Right lobe of liver (tissue), 6 donors: Measurements from ENCODE around the gene TRAF3. TPM values are rescaled to one million over a fixed set of nuclear protein-coding genes. Genes with fewer than 3 reads are reported as not detected.
"Not testable (repeated sequence)": the region's sequence is repeated elsewhere in the genome, so short reads cannot be mapped to it uniquely, and the experiment has no call there.

Experiments
- ATAC-seq, 4 donors: fragments of 200-7000 bp; cut with Tn5 transposase; one replicate each; pipeline ENCODE4 v1.9.1; 2020; ENCODE audit warnings: mild to moderate bottlenecking in 4 of 4, moderate library complexity in 4 of 4
- DNase-seq, 3 donors: peaks; one replicate each; pipeline ENCODE4 v3.0.0-alpha.2; 2020
- H3K27ac ChIP-seq, 3 donors: fragments of 200-600 bp; one replicate each; pipeline ENCODE4 v1.8.0; 2022
- H3K27me3 ChIP-seq, 2 donors: fragments of 200-600 bp; one replicate each; pipeline ENCODE4 v1.8.0; 2022
- H3K36me3 ChIP-seq, 4 donors: fragments of 200-600 bp; sonication (generic) in 1 of 4; one replicate each; pipeline versions ENCODE4 v1.5.1 to v1.8.0; 2017 to 2022; ENCODE audit warnings: control low read depth in 1 of 4
- H3K4me1 ChIP-seq, 4 donors: fragments of 200-600 bp; sonication (generic) in 1 of 4; one replicate each; pipeline versions ENCODE4 v1.5.1 to v1.8.0; 2017 to 2022; ENCODE audit warnings: control low read depth in 1 of 4
- H3K4me3 ChIP-seq, 3 donors: fragments of 200-600 bp; one replicate each; pipeline ENCODE4 v1.8.0; 2022
- H3K9me3 ChIP-seq, 4 donors: fragments of 200-600 bp; sonication (generic) in 1 of 4; one replicate each; pipeline versions ENCODE4 v1.5.1 to v1.8.0; 2017 to 2022; ENCODE audit warnings: control low read depth in 1 of 4
- POLR2A ChIP-seq: fragments of 450-650 bp; IDR thresholded peaks from one replicate; pipeline ENCODE4 v1.6.1; 2017; ENCODE audit warnings: antibody characterized with exemption, mild to moderate bottlenecking
- WGBS: methylation state at CpG from one replicate; pipeline ENCODE4 v1.1.6; 2018; ENCODE audit warnings: low coverage, low lambda C conversion rate; ENCODE audit not compliant: insufficient coverage; ENCODE audit errors: missing lambda C conversion rate; 5-methylcytosine and 5-hydroxymethylcytosine counted together
- intact Hi-C, 2 donors: fragments of 100-400 bp; cut with DNase I; formaldehyde crosslinking; loops; one replicate each; pipeline versions ENCODE4 v1.11.2 to v1.14.1; 2022
- total RNA-seq, 6 experiments: library from RNA; depleted of rRNA in 2 of 6; stranded (reverse); fragments of >200 nt in 2 of 6; fragmentation: NEBNext Ultra II Directional in 3 of 6; extraction: Animal tissue kit (Norgen Biotek cat#: 25700) in 3 of 6; gene quantifications; one replicate each; pipeline versions ENCODE4 v1.1.0 to v1.2.4, GENCODE V29; 2016 to 2023
- TF ChIP-seq, protein P1 (sequence below), 4 donors: fragments of 200-600 bp in 3 of 4; fragments of 450-650 bp in 1 of 4; IDR thresholded peaks; one replicate each; pipeline versions ENCODE4 v1.5.1 to v1.8.0; 2016 to 2022; ENCODE audit warnings: antibody characterized with exemption in 4 of 4, mild to moderate bottlenecking in 2 of 4
- donor health status: DM: no; HTN: yes; CAD: no.
- donor health status: DM: no; HTN: no; CAD: no.
- donor health status: DM: no; HTN: no; CAD: no.
- donor health status: DM: no; HTN: yes; CAD: no.
- donor health status: DM: no; HTN: yes; CAD: no.

TRAF3 gene
- total RNA-seq, 6 experiments from 2014 or later = 5.6 to 10.5 (median 8.3) TPM

DNA sequence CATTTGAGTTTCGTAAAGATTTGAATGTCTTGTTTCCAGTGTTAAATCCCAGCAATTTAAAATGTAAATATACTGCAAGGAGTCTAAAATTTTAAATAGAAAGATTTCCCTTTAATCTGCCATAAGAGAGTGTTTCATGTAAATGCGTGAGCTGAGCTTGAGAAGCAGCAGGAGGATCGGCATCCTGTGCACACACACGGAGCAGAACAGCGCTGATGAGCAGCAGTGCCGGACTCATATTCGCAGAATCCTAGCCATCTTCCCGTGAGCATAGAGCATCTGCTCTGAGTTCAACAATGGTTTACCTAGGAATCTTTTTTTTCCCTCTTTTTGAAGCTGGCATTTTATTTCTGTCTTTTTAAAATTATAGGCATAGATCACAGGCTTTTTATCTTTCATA, 115.4 kb downstream of the TRAF3 start:
- ATAC-seq = no peak
- Histone ChIP-seq H3K4me3 (no peak overlapping the region), H3K27ac (peak overlapping the region in 2 of 3 donors; percentile 65 to 67), H3K4me1 (peaks cover 0 to 14% (median 6%) of the 10 kb centered on the region in 4 donors), H3K27me3 (no peaks in the 10 kb centered on the region), H3K9me3 (no peaks in the 10 kb centered on the region), H3K36me3 (peaks cover 0 to 5% (median 0%) of the 10 kb centered on the region in 4 donors)
- intact Hi-C loops = no loop called here
- WGBS = 88% methylated on average over 7 of the region's 8 CpGs
- DNase-seq = no peak
- TF ChIP-seq, protein P1, sequence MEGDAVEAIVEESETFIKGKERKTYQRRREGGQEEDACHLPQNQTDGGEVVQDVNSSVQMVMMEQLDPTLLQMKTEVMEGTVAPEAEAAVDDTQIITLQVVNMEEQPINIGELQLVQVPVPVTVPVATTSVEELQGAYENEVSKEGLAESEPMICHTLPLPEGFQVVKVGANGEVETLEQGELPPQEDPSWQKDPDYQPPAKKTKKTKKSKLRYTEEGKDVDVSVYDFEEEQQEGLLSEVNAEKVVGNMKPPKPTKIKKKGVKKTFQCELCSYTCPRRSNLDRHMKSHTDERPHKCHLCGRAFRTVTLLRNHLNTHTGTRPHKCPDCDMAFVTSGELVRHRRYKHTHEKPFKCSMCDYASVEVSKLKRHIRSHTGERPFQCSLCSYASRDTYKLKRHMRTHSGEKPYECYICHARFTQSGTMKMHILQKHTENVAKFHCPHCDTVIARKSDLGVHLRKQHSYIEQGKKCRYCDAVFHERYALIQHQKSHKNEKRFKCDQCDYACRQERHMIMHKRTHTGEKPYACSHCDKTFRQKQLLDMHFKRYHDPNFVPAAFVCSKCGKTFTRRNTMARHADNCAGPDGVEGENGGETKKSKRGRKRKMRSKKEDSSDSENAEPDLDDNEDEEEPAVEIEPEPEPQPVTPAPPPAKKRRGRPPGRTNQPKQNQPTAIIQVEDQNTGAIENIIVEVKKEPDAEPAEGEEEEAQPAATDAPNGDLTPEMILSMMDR (IDR thresholded peaks at IDR 0.05) = no peak
- no peak for TF ChIP-seq POLR2A

DNA sequence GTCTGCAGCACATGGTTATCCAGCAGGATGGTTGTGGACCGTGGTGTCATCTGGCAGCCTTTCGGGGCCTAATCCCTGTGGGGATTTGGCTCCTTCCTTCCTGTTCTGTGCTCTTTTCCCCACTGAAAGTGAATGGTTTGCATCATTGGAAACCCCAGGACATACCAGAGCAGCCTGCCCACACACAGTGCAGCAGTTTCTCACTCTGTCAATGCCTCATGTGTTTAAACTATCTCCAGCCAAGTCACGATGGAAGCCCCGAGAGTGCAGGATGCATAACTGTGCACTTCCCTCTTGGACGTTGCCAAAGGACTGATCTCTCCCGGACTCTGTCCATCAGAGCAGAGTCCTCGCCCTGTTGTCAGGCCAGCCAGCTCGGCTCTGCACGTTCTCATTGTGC, 116.2 kb downstream of the TRAF3 start:
- WGBS = 22% methylated on average over 7 of the region's 9 CpGs
- peak; percentile 95 to 97 (median 97) for ATAC-seq

DNA sequence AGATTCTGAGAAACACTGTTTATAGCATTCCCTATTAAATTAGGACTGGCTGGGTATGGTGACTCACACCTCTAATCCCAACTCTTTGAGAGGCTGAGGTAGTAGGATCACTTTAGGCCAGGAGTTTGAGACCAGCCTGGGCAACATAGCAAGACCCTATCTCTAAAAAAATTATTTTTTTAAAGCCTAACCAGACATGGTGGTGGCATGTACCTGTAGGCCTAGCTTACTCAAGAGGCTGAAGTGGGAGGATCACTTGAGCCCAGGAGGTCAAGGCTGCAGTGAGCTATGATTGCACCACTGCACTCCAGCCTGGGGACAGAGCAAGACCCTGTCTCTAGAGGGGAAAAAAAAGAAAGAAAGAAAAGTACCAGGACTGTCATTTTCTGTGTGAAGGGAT, 119.5 kb downstream of the TRAF3 start:
- H3K4me3 ChIP-seq, intact Hi-C loops, ATAC-seq, H3K9me3 ChIP-seq, H3K27me3 ChIP-seq, H3K36me3 ChIP-seq, DNase-seq, H3K27ac ChIP-seq: not testable (repeated sequence)
- H3K4me1 ChIP-seq = peaks cover 0 to 14% (median 6%) of the 10 kb centered on the region in 4 donors

More for the DNA sequence above, 116.2 kb downstream of the TRAF3 start:
- peak overlapping the region in 2 of 3 donors; percentile 65 to 67 for H3K27ac ChIP-seq
- intact Hi-C loops = no loop called here
- peak; percentile 78 to 92 (median 88) for DNase-seq
- H3K4me3 ChIP-seq = no peak overlapping the region
- no peaks in the 10 kb centered on the region for H3K9me3 ChIP-seq
- peaks cover 0 to 5% (median 0%) of the 10 kb centered on the region in 4 donors for H3K36me3 ChIP-seq
- peak; percentile 30 for TF ChIP-seq POLR2A
- TF ChIP-seq, protein P1 (IDR thresholded peaks at IDR 0.05) = no peak
- H3K4me1 ChIP-seq = peaks cover 0 to 14% (median 6%) of the 10 kb centered on the region in 4 donors
- H3K27me3 ChIP-seq = no peaks in the 10 kb centered on the region

DNA sequence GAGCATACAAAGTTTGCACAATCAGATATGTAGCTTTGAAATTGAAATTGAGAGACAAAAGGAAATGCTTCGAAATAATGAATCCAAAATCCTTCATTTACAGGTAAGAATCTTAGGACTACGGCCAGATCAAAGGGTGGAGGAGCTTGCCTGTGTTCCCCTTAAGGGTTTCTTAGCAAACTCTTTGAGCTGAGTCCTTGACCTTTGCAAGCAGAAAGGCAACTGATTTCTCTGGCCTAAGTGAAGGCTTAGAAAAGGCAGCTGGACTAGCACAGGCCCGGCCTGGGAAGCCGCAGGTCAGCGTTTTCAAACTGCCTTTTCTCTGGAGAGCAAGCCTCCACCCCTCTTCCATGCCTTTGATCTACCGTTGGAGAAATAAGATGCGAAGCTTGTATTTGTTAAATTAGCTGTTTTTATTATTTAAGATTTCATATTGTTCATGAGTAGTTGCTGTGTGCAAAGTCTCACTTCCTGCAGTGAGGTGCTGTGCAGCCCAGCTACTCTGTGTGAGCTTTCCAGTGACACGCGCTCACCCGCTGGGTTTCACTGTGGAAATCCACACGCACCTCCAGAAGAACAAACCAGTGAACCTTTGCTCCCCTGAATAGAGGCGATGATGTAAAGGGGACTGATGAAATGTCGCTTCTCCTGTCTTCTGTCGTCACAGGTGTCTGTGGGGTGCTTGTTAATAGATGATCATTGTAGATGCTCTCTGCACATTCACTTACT, 120.2 kb downstream of the TRAF3 start:
- TF ChIP-seq, protein P1 (IDR thresholded peaks at IDR 0.05) = no peak
- TF ChIP-seq POLR2A = no peak
- no peak overlapping the region for H3K27ac ChIP-seq
- peaks cover 0 to 14% (median 6%) of the 10 kb centered on the region in 4 donors for H3K4me1 ChIP-seq
- H3K36me3 ChIP-seq = no peaks in the 10 kb centered on the region
- intact Hi-C loops = no loop called here
- no peaks in the 10 kb centered on the region for H3K27me3 ChIP-seq
- H3K9me3 ChIP-seq = no peaks in the 10 kb centered on the region
- 89% methylated on average over 10 of the region's 14 CpGs for WGBS
- no peak for ATAC-seq
- DNase-seq = no peak
- no peak overlapping the region for H3K4me3 ChIP-seq

DNA sequence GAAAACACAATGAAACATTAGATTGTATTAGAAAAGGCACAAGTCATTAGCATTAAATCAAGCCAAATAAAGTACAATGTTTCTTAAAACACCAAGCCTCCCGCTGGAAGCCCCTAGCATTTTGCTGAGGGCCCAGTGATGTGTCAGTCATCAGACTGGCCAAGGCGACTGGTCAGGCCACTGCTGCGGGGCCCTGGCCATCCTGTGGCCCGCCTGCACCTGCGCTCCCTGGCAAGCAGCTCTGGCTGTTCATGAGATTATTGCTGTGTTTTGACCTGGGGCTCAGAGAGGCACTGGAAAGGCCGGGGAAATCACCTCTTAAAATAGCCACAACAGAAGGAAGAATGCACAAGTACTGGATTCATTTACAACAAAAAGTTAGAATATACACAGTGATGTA, 121.0 kb downstream of the TRAF3 start:
- intact Hi-C loops = no loop called here

More for the DNA sequence above, 121.0 kb downstream of the TRAF3 start:
- no peaks in the 10 kb centered on the region for H3K36me3 ChIP-seq
- peaks cover 0 to 9% (median 4%) of the 10 kb centered on the region in 4 donors for H3K4me1 ChIP-seq
- no peak overlapping the region for H3K4me3 ChIP-seq
- H3K27ac ChIP-seq = no peak overlapping the region
- TF ChIP-seq POLR2A = no peak
- TF ChIP-seq, protein P1 (IDR thresholded peaks at IDR 0.05) = no peak
- no peak for ATAC-seq
- no peaks in the 10 kb centered on the region for H3K27me3 ChIP-seq
- no peaks in the 10 kb centered on the region for H3K9me3 ChIP-seq
- DNase-seq = no peak
- 67% methylated on average over 1 of the region's 6 CpGs for WGBS
